Small intestine (tissue), 7 donors: Measurements from ENCODE around the gene CEP85L. TPM values are rescaled to one million over a fixed set of nuclear protein-coding genes. Genes with fewer than 3 reads are reported as not detected.

ENCODE experiments used
- DNase-seq, 2 donors: peaks; one replicate each; pipeline versions ENCODE4 v3.0.0 to v3.0.0-alpha.2; 2013
- FAIRE-seq: peaks from 2 replicates; lab custom pipeline; 2012; peaks lifted over from hg19 to GRCh38; lab: Jason Lieb, UNC
- H3K27ac ChIP-seq, 3 donors: one replicate each; pipeline ENCODE4 v1.5.1; 2013; ENCODE audit warnings: low read length in 2 of 3, mild to moderate bottlenecking in 2 of 3, control low read depth in 1 of 3, inconsistent platforms in 1 of 3, low read depth in 1 of 3, moderate library complexity in 1 of 3
- H3K27me3 ChIP-seq, 3 donors: one replicate each; pipeline ENCODE4 v1.6.1; 2013; ENCODE audit warnings: low read length in 3 of 3, inconsistent platforms in 1 of 3; ENCODE audit not compliant: control insufficient read depth in 3 of 3, insufficient read depth in 3 of 3
- H3K36me3 ChIP-seq, 3 donors: one replicate each; pipeline ENCODE4 v1.6.1; 2013; ENCODE audit warnings: low read length in 3 of 3, inconsistent platforms in 1 of 3, low read depth in 1 of 3, mild to moderate bottlenecking in 1 of 3, moderate library complexity in 1 of 3; ENCODE audit not compliant: control insufficient read depth in 3 of 3, insufficient read depth in 2 of 3
- H3K4me1 ChIP-seq, 3 donors: one replicate each; pipeline ENCODE4 v1.6.1; 2013; ENCODE audit warnings: low read length in 2 of 3, inconsistent platforms in 1 of 3, low read depth in 1 of 3, mild to moderate bottlenecking in 1 of 3, moderate library complexity in 1 of 3; ENCODE audit not compliant: control insufficient read depth in 3 of 3, insufficient read depth in 2 of 3
- H3K4me3 ChIP-seq, 3 donors: one replicate each; pipeline ENCODE4 v1.5.1; 2013; ENCODE audit warnings: low read length in 3 of 3, control low read depth in 1 of 3, inconsistent platforms in 1 of 3, low read depth in 1 of 3, mild to moderate bottlenecking in 1 of 3, moderate library complexity in 1 of 3
- H3K9me3 ChIP-seq, 2 donors: one replicate each; pipeline ENCODE4 v1.6.1; 2013; ENCODE audit warnings: low read depth in 1 of 2, low read length in 1 of 2; ENCODE audit not compliant: control insufficient read depth in 2 of 2, insufficient read depth in 1 of 2
- WGBS, 3 donors: extraction: QIAGEN DNeasy Blood & Tissue Kit; methylation state at CpG; one replicate each; pipeline ENCODE4 v1.1.7; 2013; 5-methylcytosine and 5-hydroxymethylcytosine counted together
- polyA plus RNA-seq, 4 donors: library from polyadenylated mRNA; stranded (reverse) in 3 of 4; unstranded in 1 of 4; fragments of 200-250 nt in 3 of 4; fragments of 120-200 nt in 1 of 4; gene quantifications; one replicate each; pipeline versions ENCODE4 v1.2.1 to v1.2.3, GENCODE V29; 2013
- donor health status: healthy with polysubstance abuse.
- donor health status: control.
- donor health status: control.
- donor health status: Bipolar disorder and iron deficiency.
- donor health status: healthy.

CEP85L gene
- polyA plus RNA-seq, 4 donors: 0.22 to 2.2 (median 0.66) TPM

- Histone ChIP-seq H3K36me3 (no peaks in the 10 kb centered on the region), H3K4me3 (peak overlapping the region; percentile 62 to 79 (median 67)), H3K4me1 (peaks cover 0 to 9% (median 0%) of the 10 kb centered on the region in 3 donors), H3K9me3 (no peaks in the 10 kb centered on the region), H3K27ac (peak overlapping the region in 2 of 3 donors; percentile 62 to 82), H3K27me3 (peaks cover 0 to 25% (median 0%) of the 10 kb centered on the region in 3 donors)
- FAIRE-seq: no peak
- no peak for DNase-seq
- WGBS, 3 donors: 49 to 58% (median 53%) methylated on average over 20 of the region's 20 CpGs
These were observed 742 bp upstream of the CEP85L start for GRCh38 chr6:118652051-118652615.

- DNase-seq (peak in 1 of 2 donors; percentile 19), FAIRE-seq (no peak)
- Histone ChIP-seq H3K36me3 (no peaks in the 10 kb centered on the region), H3K4me1 (peaks cover 0 to 9% (median 0%) of the 10 kb centered on the region in 3 donors), H3K4me3 (peak overlapping the region; percentile 62 to 79 (median 67)), H3K27me3 (peaks cover 0 to 25% (median 0%) of the 10 kb centered on the region in 3 donors), H3K9me3 (no peaks in the 10 kb centered on the region), H3K27ac (peak overlapping the region; percentile 60 to 99 (median 87))
- WGBS, 3 donors: 0 to 1% (median 1%) methylated on average over 56 to 80 of the region's 80 CpGs
These were observed 659 bp downstream of the CEP85L start for GRCh38 chr6:118650582-118651281.

- Histone ChIP-seq H3K27me3 (peaks cover 0 to 24% (median 0%) of the 10 kb centered on the region in 3 donors), H3K27ac (peak overlapping the region in 2 of 3 donors; percentile 87 to 99), H3K4me3 (peak overlapping the region; percentile 62 to 79 (median 67)), H3K36me3 (no peaks in the 10 kb centered on the region), H3K4me1 (peaks cover 0 to 9% (median 0%) of the 10 kb centered on the region in 3 donors), H3K9me3 (no peaks in the 10 kb centered on the region)
- no peak for DNase-seq
- WGBS, 3 donors: 9 to 13% (median 12%) methylated on average over 17 of the region's 17 CpGs
- no peak for FAIRE-seq
These were observed 1.3 kb downstream of the CEP85L start for GRCh38 chr6:118649918-118650581.

GRCh38 chr6:118648866-118649554 lies 2.4 kb downstream of the CEP85L start:
- peaks cover 0 to 9% (median 0%) of the 10 kb centered on the region in 3 donors for H3K4me1 ChIP-seq
- WGBS, 3 donors: 50 to 64% (median 61%) methylated on average over 2 of the region's 2 CpGs
- no peak overlapping the region for H3K4me3 ChIP-seq
- DNase-seq: no peak
- peaks cover 0 to 26% (median 0%) of the 10 kb centered on the region in 3 donors for H3K27me3 ChIP-seq
- H3K36me3 ChIP-seq: no peaks in the 10 kb centered on the region
- no peak for FAIRE-seq
- no peak overlapping the region for H3K27ac ChIP-seq
- H3K9me3 ChIP-seq: no peaks in the 10 kb centered on the region

GRCh38 chr6:118646977-118647376 lies 4.4 kb downstream of the CEP85L start:
- WGBS, 3 donors: 95 to 96% (median 95%) methylated on average over 2 of the region's 2 CpGs
- Histone ChIP-seq H3K27me3 (peaks cover 0 to 21% (median 0%) of the 10 kb centered on the region in 3 donors), H3K4me3 (no peak overlapping the region), H3K4me1 (peaks cover 0 to 9% (median 0%) of the 10 kb centered on the region in 3 donors), H3K27ac (no peak overlapping the region), H3K9me3 (no peaks in the 10 kb centered on the region), H3K36me3 (no peaks in the 10 kb centered on the region)
- FAIRE-seq (no peak), DNase-seq (no peak)

GRCh38 chr6:118645395-118645794 lies 6.0 kb downstream of the CEP85L start:
- H3K27ac ChIP-seq: no peak overlapping the region
- DNase-seq (no peak), FAIRE-seq (no peak)
- H3K36me3 ChIP-seq: no peaks in the 10 kb centered on the region
- peaks cover 0 to 12% (median 0%) of the 10 kb centered on the region in 3 donors for H3K27me3 ChIP-seq
- 91 to 95% (median 93%) methylated on average over 2 of the region's 2 CpGs for WGBS, 3 donors
- H3K9me3 ChIP-seq: no peaks in the 10 kb centered on the region
- H3K4me1 ChIP-seq: peaks cover 0 to 5% (median 0%) of the 10 kb centered on the region in 3 donors
- H3K4me3 ChIP-seq: no peak overlapping the region

GRCh38 chr6:118644007-118644406 lies 7.4 kb downstream of the CEP85L start:
- FAIRE-seq: no peak
- Histone ChIP-seq H3K9me3 (no peaks in the 10 kb centered on the region), H3K4me1 (no peaks in the 10 kb centered on the region), H3K27ac (no peak overlapping the region), H3K36me3 (no peaks in the 10 kb centered on the region), H3K27me3 (peaks cover 0 to 4% (median 0%) of the 10 kb centered on the region in 3 donors), H3K4me3 (no peak overlapping the region)
- DNase-seq: no peak
- 55 to 79% (median 70%) methylated on average over 2 of the region's 2 CpGs for WGBS, 3 donors

- FAIRE-seq (no peak), DNase-seq (no peak)
- Histone ChIP-seq H3K4me3 (no peak overlapping the region), H3K4me1 (no peaks in the 10 kb centered on the region), H3K9me3 (no peaks in the 10 kb centered on the region), H3K27ac (no peak overlapping the region), H3K27me3 (peaks cover 0 to 4% (median 0%) of the 10 kb centered on the region in 3 donors), H3K36me3 (no peaks in the 10 kb centered on the region)
- 69 to 83% (median 74%) methylated on average over 1 of the region's 1 CpG for WGBS, 3 donors
These were observed 10.3 kb downstream of the CEP85L start for GRCh38 chr6:118641042-118641441.
